Activated T-helper 1 cell treated with anti-CD3 and anti-CD28 coated beads, Interleukin-12 subunit alpha, Interleukin-12 subunit beta, Interleukin-2, Interleukin-4 antibody, amounts not matched to agents 30 ng/mL and 10 ng/mL and 1 ng/mL, durations not matched to agents 14 hours and 24 hours and 36 hours (primary cell): ENCODE measurements around the gene ATG7. TPM values are rescaled to one million over a fixed set of nuclear protein-coding genes. Genes with fewer than 3 reads are reported as not detected.
"Not testable (repeated sequence)": the region's sequence is repeated elsewhere in the genome, so short reads cannot be mapped to it uniquely, and the experiment has no call there.

Experiments
- DNase-seq: peaks from one replicate; pipeline ENCODE4 v3.0.0; 2021; ENCODE audit warnings: low spot score
- H3K27ac Mint-ChIP-seq: one replicate; pipeline ENCODE4 v1.8.0; 2021; ENCODE audit warnings: mild to moderate bottlenecking, mixed read lengths
- H3K27me3 Mint-ChIP-seq: one replicate; pipeline ENCODE4 v1.8.0; 2022; ENCODE audit warnings: mild to moderate bottlenecking, moderate library complexity, mixed read lengths; ENCODE audit not compliant: insufficient read depth
- H3K36me3 Mint-ChIP-seq: one replicate; pipeline ENCODE4 v1.8.0; 2021; ENCODE audit warnings: low read depth, mixed read lengths
- H3K4me1 Mint-ChIP-seq: one replicate; pipeline ENCODE4 v1.8.0; 2021; ENCODE audit warnings: low read depth, mixed read lengths
- H3K4me3 Mint-ChIP-seq: one replicate; pipeline ENCODE4 v1.8.0; 2021; ENCODE audit warnings: mild to moderate bottlenecking, moderate library complexity, mixed read lengths
- H3K9me3 Mint-ChIP-seq: one replicate; pipeline ENCODE4 v1.8.0; 2021; ENCODE audit warnings: mixed read lengths
- intact Hi-C: fragments of 100-400 bp; cut with micrococcal nuclease; formaldehyde crosslinking; loops from one replicate; pipeline ENCODE4 v1.15.1; 2024
- total RNA-seq: library from RNA; stranded (reverse); gene quantifications from 2 replicates; pipeline ENCODE4 v1.2.3, GENCODE V29; 2022

Gene ATG7
- total RNA-seq, 1 donor from 2014 or later = 38.6 TPM

DNA sequence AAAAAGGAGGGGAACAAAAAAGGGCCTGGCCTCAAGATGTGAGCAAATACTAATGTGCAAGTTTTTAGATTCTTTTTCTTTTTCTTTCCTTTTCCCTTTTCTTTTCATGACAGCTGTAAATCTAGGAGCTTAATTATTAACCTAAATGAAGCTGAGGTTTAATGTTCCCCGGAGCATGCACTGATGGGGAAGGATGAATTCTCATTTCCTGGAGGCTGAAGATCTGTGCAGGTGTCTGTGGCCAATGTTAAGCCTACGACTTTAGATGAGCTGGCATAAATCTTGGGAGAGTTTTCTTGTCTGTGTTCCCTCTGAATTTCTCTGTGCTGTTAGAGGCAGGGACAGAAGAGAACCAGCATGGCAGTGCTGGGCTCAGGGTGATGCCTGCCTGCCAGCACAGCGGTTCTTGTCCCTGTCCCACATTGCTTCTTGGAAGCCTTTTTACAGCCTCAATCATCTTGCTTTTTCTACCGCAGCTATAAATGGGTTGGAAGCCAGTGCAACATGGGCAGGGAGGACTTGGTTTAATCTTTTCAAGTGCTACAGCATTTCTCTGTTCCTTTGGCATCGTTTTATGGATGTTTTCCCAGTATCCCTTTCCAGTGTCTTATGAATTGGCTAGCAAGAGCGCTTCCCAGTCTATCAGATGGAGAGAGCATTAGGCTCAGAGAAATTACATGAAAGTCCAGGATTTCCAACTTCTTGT lies 119.1 kb downstream of the ATG7 start:
- H3K4me1 Mint-ChIP-seq = peaks cover 12% of the 10 kb centered on the region
- H3K27me3 Mint-ChIP-seq = no peaks in the 10 kb centered on the region
- no peak for DNase-seq
- H3K4me3 Mint-ChIP-seq = no peak overlapping the region
- H3K36me3 Mint-ChIP-seq = peaks cover 3% of the 10 kb centered on the region
- H3K27ac Mint-ChIP-seq = no peak overlapping the region
- intact Hi-C loops = no loop called here
- H3K9me3 Mint-ChIP-seq = no peaks in the 10 kb centered on the region

GRCh38 chr3:11392014-11392859 lies 120.0 kb downstream of the ATG7 start:
- no peaks in the 10 kb centered on the region for H3K9me3 Mint-ChIP-seq
- intact Hi-C loops = no loop called here
- H3K27ac Mint-ChIP-seq = no peak overlapping the region
- no peak for DNase-seq
- H3K4me1 Mint-ChIP-seq = peaks cover 12% of the 10 kb centered on the region
- no peak overlapping the region for H3K4me3 Mint-ChIP-seq
- no peaks in the 10 kb centered on the region for H3K27me3 Mint-ChIP-seq
- H3K36me3 Mint-ChIP-seq = peaks cover 3% of the 10 kb centered on the region

GRCh38 chr3:11392860-11393114 lies 120.6 kb downstream of the ATG7 start:
- intact Hi-C loops = no loop called here
- Mint-ChIP-seq H3K27ac (no peak overlapping the region), H3K4me1 (peaks cover 12% of the 10 kb centered on the region), H3K9me3 (no peaks in the 10 kb centered on the region), H3K27me3 (no peaks in the 10 kb centered on the region), H3K4me3 (no peak overlapping the region), H3K36me3 (peaks cover 3% of the 10 kb centered on the region)
- DNase-seq = no peak

DNA sequence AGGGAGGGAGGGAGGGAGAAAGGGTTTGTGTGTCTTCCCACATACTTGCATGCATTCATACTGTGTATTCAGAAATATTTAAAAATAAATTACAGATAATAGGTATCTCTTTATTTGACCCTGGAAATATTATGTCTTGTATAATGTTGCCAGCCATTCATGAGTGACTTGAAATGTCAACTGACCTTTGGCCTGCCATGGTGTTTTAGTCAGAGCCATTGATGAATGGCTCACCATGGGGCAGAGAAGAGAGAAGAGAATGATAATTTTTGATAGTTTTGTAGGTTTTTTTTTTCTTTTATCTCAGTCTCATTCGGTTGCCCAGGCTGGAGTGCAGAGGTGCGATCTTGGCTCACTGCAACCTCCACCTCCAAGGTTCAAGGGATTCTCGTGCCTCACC lies 121.2 kb downstream of the ATG7 start:
- no peak for DNase-seq
- no peaks in the 10 kb centered on the region for H3K27me3 Mint-ChIP-seq
- H3K27ac Mint-ChIP-seq = no peak overlapping the region
- H3K9me3 Mint-ChIP-seq = no peaks in the 10 kb centered on the region
- H3K4me1 Mint-ChIP-seq = peaks cover 12% of the 10 kb centered on the region
- H3K36me3 Mint-ChIP-seq = peaks cover 5% of the 10 kb centered on the region
- intact Hi-C loops = no loop called here
- no peak overlapping the region for H3K4me3 Mint-ChIP-seq

GRCh38 chr3:11394392-11394791 lies 122.2 kb downstream of the ATG7 start:
- Mint-ChIP-seq H3K4me1 (peaks cover 12% of the 10 kb centered on the region), H3K27me3 (no peaks in the 10 kb centered on the region), H3K4me3 (no peak overlapping the region), H3K27ac (no peak overlapping the region), H3K9me3 (no peaks in the 10 kb centered on the region), H3K36me3 (peaks cover 5% of the 10 kb centered on the region)
- intact Hi-C loops = no loop called here
- DNase-seq = no peak

- peaks cover 10% of the 10 kb centered on the region for H3K36me3 Mint-ChIP-seq
- H3K4me3 Mint-ChIP-seq = no peak overlapping the region
- no peak for DNase-seq
- no peaks in the 10 kb centered on the region for H3K4me1 Mint-ChIP-seq
- H3K27me3 Mint-ChIP-seq = no peaks in the 10 kb centered on the region
- intact Hi-C loops = no loop called here
- peaks cover 5% of the 10 kb centered on the region for H3K9me3 Mint-ChIP-seq
- no peak overlapping the region for H3K27ac Mint-ChIP-seq
Observed at GRCh38 chr3:11400213-11400612, 128.0 kb downstream of the ATG7 start.

- DNase-seq = no peak
- Mint-ChIP-seq H3K27ac (no peak overlapping the region), H3K27me3 (no peaks in the 10 kb centered on the region), H3K9me3 (peaks cover 6% of the 10 kb centered on the region), H3K4me1 (no peaks in the 10 kb centered on the region), H3K4me3 (no peak overlapping the region), H3K36me3 (peaks cover 15% of the 10 kb centered on the region)
- intact Hi-C loops = no loop called here
Observed at GRCh38 chr3:11401434-11401833, 129.2 kb downstream of the ATG7 start.

DNA sequence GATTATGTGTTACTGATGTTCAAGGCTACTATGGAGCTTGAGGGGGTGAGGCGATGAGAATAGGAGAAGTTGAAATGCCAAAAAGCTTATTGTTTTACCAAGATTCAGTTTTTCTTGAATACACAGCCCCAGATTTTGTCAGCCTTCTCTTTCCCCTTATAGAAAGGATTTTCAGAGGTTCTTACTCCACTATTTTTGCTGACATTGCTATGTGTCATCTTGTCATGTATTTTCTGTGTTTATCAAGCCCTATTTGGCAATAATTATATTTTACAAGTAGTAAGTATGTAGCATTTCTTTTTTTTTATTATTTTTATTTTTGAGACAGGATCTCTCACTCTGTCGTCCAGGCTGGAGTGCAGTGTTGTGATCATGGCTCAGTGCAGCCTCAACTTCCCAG lies 133.1 kb downstream of the ATG7 start:
- no peaks in the 10 kb centered on the region for H3K27me3 Mint-ChIP-seq
- H3K27ac Mint-ChIP-seq = no peak overlapping the region
- intact Hi-C loops = no loop called here
- peaks cover 24% of the 10 kb centered on the region for H3K9me3 Mint-ChIP-seq
- no peak for DNase-seq
- H3K36me3 Mint-ChIP-seq = peaks cover 24% of the 10 kb centered on the region
- no peak overlapping the region for H3K4me3 Mint-ChIP-seq
- H3K4me1 Mint-ChIP-seq = no peaks in the 10 kb centered on the region

- Mint-ChIP-seq H3K9me3 (peaks cover 33% of the 10 kb centered on the region), H3K27me3 (no peaks in the 10 kb centered on the region), H3K4me3 (no peak overlapping the region), H3K27ac (no peak overlapping the region), H3K36me3 (peaks cover 29% of the 10 kb centered on the region), H3K4me1 (no peaks in the 10 kb centered on the region)
- intact Hi-C loops = no loop called here
- no peak for DNase-seq
Observed at GRCh38 chr3:11407644-11408043, 135.4 kb downstream of the ATG7 start.

GRCh38 chr3:11408324-11408859 lies 136.2 kb downstream of the ATG7 start:
- intact Hi-C loops, H3K27me3 Mint-ChIP-seq: not testable (repeated sequence)
- peaks cover 33% of the 10 kb centered on the region for H3K9me3 Mint-ChIP-seq

DNA sequence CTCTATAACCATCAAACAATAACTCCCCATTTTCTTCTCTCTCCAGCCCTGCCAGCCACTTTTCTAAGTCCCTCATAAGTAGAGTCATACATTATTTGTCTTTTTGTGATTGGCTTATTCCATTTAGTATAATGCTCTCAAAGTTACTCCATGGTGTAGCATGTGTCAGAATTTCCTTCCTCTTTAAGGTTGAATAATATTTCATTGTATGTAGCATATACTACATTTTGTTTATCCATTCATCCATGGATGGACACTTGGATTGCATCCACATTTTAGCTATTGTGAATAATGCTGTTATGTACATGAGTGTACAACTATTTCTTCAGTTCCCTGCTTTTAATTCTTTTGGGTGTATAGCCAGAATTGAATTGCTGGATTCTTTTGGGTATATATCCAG lies 138.4 kb downstream of the ATG7 start:
- peaks cover 2% of the 10 kb centered on the region for H3K27me3 Mint-ChIP-seq
- DNase-seq = no peak
- no peak overlapping the region for H3K4me3 Mint-ChIP-seq
- H3K36me3 Mint-ChIP-seq = peaks cover 30% of the 10 kb centered on the region
- intact Hi-C loops = no loop called here
- H3K27ac Mint-ChIP-seq = no peak overlapping the region
- peaks cover 37% of the 10 kb centered on the region for H3K9me3 Mint-ChIP-seq
- H3K4me1 Mint-ChIP-seq = no peaks in the 10 kb centered on the region

More at GRCh38 chr3:11408324-11408859, 136.2 kb downstream of the ATG7 start:
- H3K4me1 Mint-ChIP-seq, DNase-seq, H3K4me3 Mint-ChIP-seq, H3K27ac Mint-ChIP-seq: not testable (repeated sequence)
- peaks cover 29% of the 10 kb centered on the region for H3K36me3 Mint-ChIP-seq

DNA sequence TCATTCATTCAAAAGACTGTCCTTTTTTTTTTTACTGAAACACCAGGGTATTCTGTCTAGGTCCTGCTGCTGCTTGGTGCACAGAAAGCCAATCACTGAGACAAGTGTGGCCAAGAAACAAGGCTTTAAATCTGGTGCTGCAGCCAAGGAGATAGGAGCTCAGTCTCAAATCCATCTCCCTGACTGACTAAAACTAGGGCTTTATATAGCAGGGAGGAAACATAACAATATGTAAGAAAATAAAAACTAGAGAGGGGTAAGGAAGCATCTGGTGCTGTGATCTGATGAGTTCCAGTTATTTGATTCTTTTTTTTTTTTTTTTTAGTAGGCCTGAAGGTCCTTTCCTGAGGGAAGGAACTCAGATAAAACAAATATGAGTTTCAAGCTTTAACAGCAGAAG lies 139.8 kb downstream of the ATG7 start:
- intact Hi-C loops = no loop called here
- H3K27ac Mint-ChIP-seq = no peak overlapping the region
- H3K9me3 Mint-ChIP-seq = peaks cover 30% of the 10 kb centered on the region
- H3K36me3 Mint-ChIP-seq = peaks cover 22% of the 10 kb centered on the region
- H3K27me3 Mint-ChIP-seq = peaks cover 2% of the 10 kb centered on the region
- no peaks in the 10 kb centered on the region for H3K4me1 Mint-ChIP-seq
- DNase-seq = no peak
- H3K4me3 Mint-ChIP-seq = no peak overlapping the region

- no peaks in the 10 kb centered on the region for H3K4me1 Mint-ChIP-seq
- H3K36me3 Mint-ChIP-seq = peaks cover 19% of the 10 kb centered on the region
- peaks cover 27% of the 10 kb centered on the region for H3K9me3 Mint-ChIP-seq
- intact Hi-C loops = no loop called here
- no peak for DNase-seq
- H3K27ac Mint-ChIP-seq = no peak overlapping the region
- H3K27me3 Mint-ChIP-seq = peaks cover 2% of the 10 kb centered on the region
- no peak overlapping the region for H3K4me3 Mint-ChIP-seq
Observed at GRCh38 chr3:11413071-11413470, 140.9 kb downstream of the ATG7 start.
